ENCODE data around the gene SELP. TPM values are rescaled to one million over a fixed set of nuclear protein-coding genes. Genes with fewer than 3 reads are reported as not detected.
"Not testable (repeated sequence)": the region's sequence is repeated elsewhere in the genome, so short reads cannot be mapped to it uniquely, and the experiment has no call there.

SELP gene
- total and polyA plus RNA-seq, 3 experiments from 2014 or later: 0.31 to 2.7 (median 0.75) TPM

DNA sequence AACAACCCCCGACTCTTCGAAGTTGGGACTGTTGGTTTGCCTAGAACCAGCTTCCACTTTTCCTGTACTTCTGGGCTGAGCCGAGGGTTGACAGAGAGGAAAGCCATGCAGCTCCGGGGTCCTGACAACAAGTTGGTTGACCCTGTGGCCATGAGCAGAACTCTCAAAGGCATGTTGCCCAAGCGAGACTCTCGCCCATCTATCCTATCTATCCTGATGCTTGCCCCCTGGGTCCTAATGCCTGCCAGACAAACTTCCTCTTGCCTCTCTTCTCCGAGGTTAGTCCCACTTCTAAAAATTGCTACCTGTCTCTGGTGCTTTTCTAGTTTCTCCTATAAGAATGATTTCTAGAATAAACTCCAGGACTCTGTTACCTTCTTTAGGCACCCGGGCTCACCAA is 32.8 kb upstream of the SELP start:
- H3K27me3 ChIP-seq (ENCODE audit: insufficient read depth, low read length, poor library complexity, severe bottlenecking); H3K9me3 Mint-ChIP-seq; H3K36me3 ChIP-seq (ENCODE audit: insufficient read depth, low read length); H3K27me3 Mint-ChIP-seq; H3K4me3 ChIP-seq (ENCODE audit: low read length); DNase-seq; CTCF ChIA-PET; H3K27ac ChIP-seq (ENCODE audit: low read depth, low read length); H3K9me3 ChIP-seq (ENCODE audit: low read length); POLR2A ChIA-PET: not testable (repeated sequence)
- peak overlapping the region in 3 of 8 donors; percentile 48 to 80 (median 56) for H3K27ac Mint-ChIP-seq
- H3K4me3 Mint-ChIP-seq: peak overlapping the region in 6 of 7 donors; percentile 60 to 84 (median 76)
- peaks cover 60 to 75% (median 68%) of the 10 kb centered on the region in 3 donors for H3K4me1 Mint-ChIP-seq
- peaks cover 22% of the 10 kb centered on the region for H3K4me1 ChIP-seq (ENCODE audit: insufficient read depth, low read length)
- H3K36me3 Mint-ChIP-seq: peaks cover 2 to 34% (median 3%) of the 10 kb centered on the region in 3 donors

DNA sequence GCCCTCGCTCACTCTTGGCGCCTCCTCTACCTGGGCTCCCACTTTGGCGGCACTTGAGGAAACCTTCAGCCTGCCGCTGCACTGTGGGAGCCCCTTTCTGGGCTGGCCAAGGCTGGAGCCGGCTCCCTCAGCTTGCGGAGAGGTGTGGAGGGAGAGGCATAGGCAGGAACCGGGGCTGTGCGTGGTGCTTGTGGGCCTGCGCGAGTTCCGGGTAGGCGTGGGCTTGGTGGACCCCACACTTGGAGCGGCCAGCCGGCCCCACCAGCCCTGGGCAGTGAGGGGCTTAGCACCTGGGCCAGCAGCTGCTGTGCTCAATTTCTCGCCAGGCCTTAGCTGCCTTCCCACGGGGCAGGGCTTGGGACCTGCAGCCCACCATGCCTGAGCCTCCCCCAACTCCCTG is 31.1 kb upstream of the SELP start:
- POLR2A ChIA-PET, H3K9me3 Mint-ChIP-seq, CTCF ChIA-PET: not testable (repeated sequence)

DNA sequence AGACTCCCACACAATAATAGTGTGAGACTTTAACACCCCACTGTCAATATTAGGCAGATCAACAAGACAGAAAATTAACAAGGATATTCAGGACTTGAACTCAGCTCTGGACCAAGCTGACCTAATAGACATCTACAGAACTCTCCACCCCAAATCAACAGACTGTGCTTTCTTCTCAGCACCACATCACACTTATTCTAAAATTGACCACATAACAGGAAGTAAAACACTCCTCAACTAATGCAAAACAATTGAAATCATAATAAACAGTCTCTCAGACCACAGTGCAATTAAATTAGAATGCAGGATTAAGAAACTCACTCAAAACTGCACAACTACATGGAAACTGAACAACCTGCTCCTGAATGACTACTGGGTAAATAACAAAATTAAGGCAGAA is 28.9 kb upstream of the SELP start:
- H3K9me3 ChIP-seq (ENCODE audit: low read length); H3K36me3 ChIP-seq (ENCODE audit: insufficient read depth, low read length); H3K27me3 Mint-ChIP-seq; DNase-seq; H3K27ac ChIP-seq (ENCODE audit: low read depth, low read length); H3K27me3 ChIP-seq (ENCODE audit: insufficient read depth, low read length, poor library complexity, severe bottlenecking); H3K4me3 ChIP-seq (ENCODE audit: low read length): not testable (repeated sequence)
- Mint-ChIP-seq H3K9me3 (peaks cover 0 to 15% (median 0%) of the 10 kb centered on the region in 5 donors), H3K4me3 (peak overlapping the region; percentile 1 to 73 (median 53)), H3K27ac (peak overlapping the region in 7 of 8 donors; percentile 13 to 85 (median 35)), H3K36me3 (peaks cover 5 to 34% (median 5%) of the 10 kb centered on the region in 3 donors), H3K4me1 (peaks cover 77 to 92% (median 89%) of the 10 kb centered on the region in 3 donors)
- H3K4me1 ChIP-seq (ENCODE audit: insufficient read depth, low read length): peaks cover 23% of the 10 kb centered on the region
- ChIA-PET POLR2A (interaction anchor here (1.3 kb wide), 1 partner anchor 33 kb away, joined by 3 read pairs; no protein-coding TSS in a partner anchor), CTCF (interaction anchor here (0.9 to 1.6 kb wide), 3 partner anchors 25 to 47 kb away, joined by 3 to 4 read pairs (median 3); no protein-coding TSS in a partner anchor)

More for the DNA sequence above, 31.1 kb upstream of the SELP start:
- Mint-ChIP-seq H3K4me3 (peak overlapping the region in 1 of 7 donors; percentile 47), H3K4me1 (peaks cover 61 to 79% (median 68%) of the 10 kb centered on the region in 3 donors), H3K27ac (peak overlapping the region in 1 of 8 donors; percentile 24), H3K36me3 (peaks cover 3 to 36% (median 5%) of the 10 kb centered on the region in 3 donors)
- not testable (repeated sequence) for H3K36me3 ChIP-seq (ENCODE audit: insufficient read depth, low read length); DNase-seq; H3K27ac ChIP-seq (ENCODE audit: low read depth, low read length); H3K27me3 Mint-ChIP-seq; H3K9me3 ChIP-seq (ENCODE audit: low read length); H3K27me3 ChIP-seq (ENCODE audit: insufficient read depth, low read length, poor library complexity, severe bottlenecking); H3K4me3 ChIP-seq (ENCODE audit: low read length)
- peaks cover 23% of the 10 kb centered on the region for H3K4me1 ChIP-seq (ENCODE audit: insufficient read depth, low read length)

DNA sequence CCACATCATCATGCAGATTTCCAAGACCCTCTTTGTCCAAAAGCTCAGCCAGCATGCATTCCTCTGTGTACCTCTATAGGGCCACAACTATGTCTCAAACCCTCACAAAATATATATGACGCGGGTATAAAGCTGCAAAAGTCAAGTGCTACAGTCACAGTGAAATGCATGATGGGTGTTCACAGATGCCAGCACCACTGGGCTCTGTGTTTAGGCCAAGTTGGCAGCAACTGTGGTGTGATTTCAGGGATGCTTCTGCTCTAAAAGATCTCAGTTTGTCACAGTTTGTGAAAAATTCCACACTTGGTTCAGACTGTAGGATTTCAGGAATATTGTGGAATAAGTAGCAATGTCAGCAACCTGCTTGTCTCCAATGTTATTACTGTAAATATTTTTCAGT is 23.9 kb upstream of the SELP start:
- no peaks in the 10 kb centered on the region for H3K27me3 Mint-ChIP-seq
- peaks cover 0 to 13% (median 0%) of the 10 kb centered on the region in 5 donors for H3K9me3 Mint-ChIP-seq
- ChIA-PET CTCF (no interaction called here), POLR2A (interaction anchor here (0.6 kb wide), 1 partner anchor 39 kb away, joined by 3 read pairs; no protein-coding TSS in a partner anchor)
- H3K27ac ChIP-seq (ENCODE audit: low read depth, low read length): no peak overlapping the region
- no peaks in the 10 kb centered on the region for H3K36me3 ChIP-seq (ENCODE audit: insufficient read depth, low read length)
- H3K4me3 ChIP-seq (ENCODE audit: low read length): no peak overlapping the region
- peaks cover 3 to 8% (median 6%) of the 10 kb centered on the region in 3 donors for H3K36me3 Mint-ChIP-seq
- H3K27me3 ChIP-seq (ENCODE audit: insufficient read depth, low read length, poor library complexity, severe bottlenecking): no peaks in the 10 kb centered on the region
- no peak overlapping the region for H3K4me3 Mint-ChIP-seq
- peaks cover 32% of the 10 kb centered on the region for H3K4me1 ChIP-seq (ENCODE audit: insufficient read depth, low read length)
- no peak for DNase-seq
- no peaks in the 10 kb centered on the region for H3K9me3 ChIP-seq (ENCODE audit: low read length)
- peak overlapping the region in 1 of 8 donors; percentile 32 for H3K27ac Mint-ChIP-seq
- peaks cover 67 to 71% (median 68%) of the 10 kb centered on the region in 3 donors for H3K4me1 Mint-ChIP-seq

DNA sequence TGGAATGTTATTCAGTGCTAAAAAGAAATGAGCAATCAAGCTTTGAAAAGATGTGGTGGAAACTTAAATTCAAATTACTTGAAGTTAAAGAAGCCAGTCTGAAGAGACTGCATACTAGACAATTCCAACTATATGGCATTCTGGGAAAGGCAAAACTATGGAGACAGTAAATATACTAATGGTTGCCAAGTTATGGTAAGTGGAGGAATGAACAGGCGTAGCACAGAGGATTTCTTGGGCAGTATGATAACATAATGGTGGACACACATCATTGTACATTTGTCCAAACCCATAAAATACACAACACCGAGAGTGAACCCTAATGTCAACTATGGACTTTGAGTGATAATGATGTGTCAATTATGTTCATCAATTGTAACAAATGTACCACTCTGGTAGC is 21.1 kb upstream of the SELP start:
- H3K27me3 Mint-ChIP-seq: no peaks in the 10 kb centered on the region
- Histone ChIP-seq H3K4me1 (ENCODE audit: insufficient read depth, low read length) (peaks cover 25% of the 10 kb centered on the region), H3K4me3 (ENCODE audit: low read length) (no peak overlapping the region), H3K9me3 (ENCODE audit: low read length) (no peaks in the 10 kb centered on the region), H3K36me3 (ENCODE audit: insufficient read depth, low read length) (no peaks in the 10 kb centered on the region), H3K27ac (ENCODE audit: low read depth, low read length) (no peak overlapping the region), H3K27me3 (ENCODE audit: insufficient read depth, low read length, poor library complexity, severe bottlenecking) (no peaks in the 10 kb centered on the region)
- H3K4me1 Mint-ChIP-seq: peaks cover 54 to 59% (median 55%) of the 10 kb centered on the region in 3 donors
- CTCF ChIA-PET: no interaction called here
- peaks cover 0 to 8% (median 0%) of the 10 kb centered on the region in 5 donors for H3K9me3 Mint-ChIP-seq
- POLR2A ChIA-PET: no interaction called here
- no peak for DNase-seq
- H3K4me3 Mint-ChIP-seq: no peak overlapping the region
- no peak overlapping the region for H3K27ac Mint-ChIP-seq
- H3K36me3 Mint-ChIP-seq: peaks cover 0 to 6% (median 3%) of the 10 kb centered on the region in 3 donors

DNA sequence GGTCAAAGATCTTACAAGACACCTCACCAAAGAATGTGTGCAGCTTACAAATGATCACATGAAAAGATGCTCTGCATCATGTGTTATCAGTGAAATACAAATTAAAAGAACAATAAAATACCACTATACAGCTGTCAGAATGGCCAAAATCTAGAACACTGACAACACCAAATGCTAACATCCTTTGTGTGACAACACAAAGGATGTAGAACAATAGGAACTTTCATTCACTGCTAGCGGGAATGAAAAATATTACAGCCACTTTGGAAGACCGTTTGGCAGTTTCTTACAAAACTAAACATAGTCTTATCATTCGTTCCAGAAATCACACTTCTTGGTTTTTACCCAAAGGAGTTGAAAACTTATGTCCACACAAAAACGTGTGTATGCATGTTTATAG is 20.6 kb upstream of the SELP start:
- H3K9me3 Mint-ChIP-seq: peaks cover 0 to 5% (median 0%) of the 10 kb centered on the region in 5 donors
- Histone ChIP-seq H3K4me1 (ENCODE audit: insufficient read depth, low read length) (peaks cover 25% of the 10 kb centered on the region), H3K4me3 (ENCODE audit: low read length) (no peak overlapping the region), H3K27me3 (ENCODE audit: insufficient read depth, low read length, poor library complexity, severe bottlenecking) (no peaks in the 10 kb centered on the region), H3K36me3 (ENCODE audit: insufficient read depth, low read length) (no peaks in the 10 kb centered on the region), H3K9me3 (ENCODE audit: low read length) (no peaks in the 10 kb centered on the region), H3K27ac (ENCODE audit: low read depth, low read length) (no peak overlapping the region)
- no peak overlapping the region for H3K27ac Mint-ChIP-seq
- peaks cover 0 to 6% (median 3%) of the 10 kb centered on the region in 3 donors for H3K36me3 Mint-ChIP-seq
- CTCF ChIA-PET: no interaction called here
- H3K4me3 Mint-ChIP-seq: no peak overlapping the region
- H3K4me1 Mint-ChIP-seq: peaks cover 49 to 54% (median 50%) of the 10 kb centered on the region in 3 donors
- no peaks in the 10 kb centered on the region for H3K27me3 Mint-ChIP-seq
- no peak for DNase-seq
- POLR2A ChIA-PET: no interaction called here

DNA sequence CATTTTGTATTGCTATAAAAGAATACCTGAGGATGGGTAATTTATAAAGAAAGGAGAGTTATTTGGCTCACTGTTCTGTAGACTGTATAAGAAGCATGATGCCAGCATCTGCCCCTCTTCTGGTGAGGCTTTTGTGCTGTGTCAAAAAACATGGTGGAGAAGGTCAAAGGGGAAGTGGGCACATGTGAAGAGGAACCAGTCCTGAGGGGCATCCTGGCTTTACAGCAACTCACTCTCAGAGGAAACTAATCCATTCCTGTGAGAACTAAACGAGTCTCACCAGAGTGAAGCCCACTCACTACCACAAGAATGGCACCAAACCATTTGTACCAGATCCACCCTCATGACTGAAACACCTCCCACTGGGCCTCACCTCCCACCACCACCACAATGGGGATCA is 18.8 kb upstream of the SELP start:
- DNase-seq: no peak
- Histone ChIP-seq H3K27ac (ENCODE audit: low read depth, low read length) (no peak overlapping the region), H3K4me1 (ENCODE audit: insufficient read depth, low read length) (peaks cover 25% of the 10 kb centered on the region), H3K4me3 (ENCODE audit: low read length) (no peak overlapping the region), H3K9me3 (ENCODE audit: low read length) (no peaks in the 10 kb centered on the region), H3K36me3 (ENCODE audit: insufficient read depth, low read length) (no peaks in the 10 kb centered on the region), H3K27me3 (ENCODE audit: insufficient read depth, low read length, poor library complexity, severe bottlenecking) (no peaks in the 10 kb centered on the region)
- CTCF ChIA-PET: interaction anchor here (1.1 kb wide), 1 partner anchor 47 kb away, joined by 4 read pairs; no protein-coding TSS in a partner anchor
- H3K27ac Mint-ChIP-seq: peak overlapping the region in 6 of 8 donors; percentile 30 to 84 (median 68)
- POLR2A ChIA-PET: no interaction called here
- peaks cover 40 to 50% (median 41%) of the 10 kb centered on the region in 3 donors for H3K4me1 Mint-ChIP-seq
- peak overlapping the region in 6 of 7 donors; percentile 1 to 35 (median 29) for H3K4me3 Mint-ChIP-seq
- no peaks in the 10 kb centered on the region for H3K27me3 Mint-ChIP-seq
- H3K9me3 Mint-ChIP-seq: no peaks in the 10 kb centered on the region
- peaks cover 0 to 1% (median 0%) of the 10 kb centered on the region in 3 donors for H3K36me3 Mint-ChIP-seq

DNA sequence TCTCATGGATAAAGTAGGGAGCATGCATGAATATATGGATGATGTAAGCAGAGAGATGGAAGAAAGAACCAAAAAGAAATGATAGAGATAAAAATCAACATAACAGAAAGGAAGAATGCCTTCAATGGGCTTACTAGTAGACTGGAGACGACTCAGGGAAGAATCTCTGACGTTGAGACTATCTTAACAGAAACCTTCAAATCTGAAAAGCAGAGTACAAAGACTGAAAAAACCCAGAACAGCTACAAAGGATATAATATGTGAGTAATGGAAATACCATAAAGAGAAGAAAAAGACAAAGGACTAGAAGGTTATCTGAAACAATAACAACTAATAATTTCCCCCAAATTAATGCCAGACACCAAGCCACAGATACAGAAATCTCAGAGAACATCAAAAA is 18.3 kb upstream of the SELP start:
- no peak for DNase-seq
- H3K4me3 ChIP-seq (ENCODE audit: low read length): no peak overlapping the region
- H3K4me1 ChIP-seq (ENCODE audit: insufficient read depth, low read length): peaks cover 25% of the 10 kb centered on the region
- POLR2A ChIA-PET: no interaction called here
- Mint-ChIP-seq H3K9me3 (no peaks in the 10 kb centered on the region), H3K4me3 (peak overlapping the region in 2 of 7 donors; percentile 1 to 12), H3K27me3 (no peaks in the 10 kb centered on the region), H3K36me3 (peaks cover 0 to 1% (median 0%) of the 10 kb centered on the region in 3 donors), H3K4me1 (peaks cover 37 to 46% (median 39%) of the 10 kb centered on the region in 3 donors), H3K27ac (peak overlapping the region in 6 of 8 donors; percentile 33 to 84 (median 58))
- H3K9me3 ChIP-seq (ENCODE audit: low read length): no peaks in the 10 kb centered on the region
- no peaks in the 10 kb centered on the region for H3K27me3 ChIP-seq (ENCODE audit: insufficient read depth, low read length, poor library complexity, severe bottlenecking)
- H3K27ac ChIP-seq (ENCODE audit: low read depth, low read length): no peak overlapping the region
- H3K36me3 ChIP-seq (ENCODE audit: insufficient read depth, low read length): no peaks in the 10 kb centered on the region
- CTCF ChIA-PET: interaction anchor here (1.1 kb wide), 1 partner anchor 47 kb away, joined by 4 read pairs; no protein-coding TSS in a partner anchor
